Activated CD8-positive, alpha-beta memory T cell treated with anti-CD3 and anti-CD28 coated beads, Interleukin-2, amount 50 U/mL, for 48 hours (primary cell): ENCODE measurements around the gene SPAG4.

Experiments
- DNase-seq: peaks from one replicate; pipeline ENCODE4 v3.0.0-alpha.2; 2020

Gene SPAG4

DNA sequence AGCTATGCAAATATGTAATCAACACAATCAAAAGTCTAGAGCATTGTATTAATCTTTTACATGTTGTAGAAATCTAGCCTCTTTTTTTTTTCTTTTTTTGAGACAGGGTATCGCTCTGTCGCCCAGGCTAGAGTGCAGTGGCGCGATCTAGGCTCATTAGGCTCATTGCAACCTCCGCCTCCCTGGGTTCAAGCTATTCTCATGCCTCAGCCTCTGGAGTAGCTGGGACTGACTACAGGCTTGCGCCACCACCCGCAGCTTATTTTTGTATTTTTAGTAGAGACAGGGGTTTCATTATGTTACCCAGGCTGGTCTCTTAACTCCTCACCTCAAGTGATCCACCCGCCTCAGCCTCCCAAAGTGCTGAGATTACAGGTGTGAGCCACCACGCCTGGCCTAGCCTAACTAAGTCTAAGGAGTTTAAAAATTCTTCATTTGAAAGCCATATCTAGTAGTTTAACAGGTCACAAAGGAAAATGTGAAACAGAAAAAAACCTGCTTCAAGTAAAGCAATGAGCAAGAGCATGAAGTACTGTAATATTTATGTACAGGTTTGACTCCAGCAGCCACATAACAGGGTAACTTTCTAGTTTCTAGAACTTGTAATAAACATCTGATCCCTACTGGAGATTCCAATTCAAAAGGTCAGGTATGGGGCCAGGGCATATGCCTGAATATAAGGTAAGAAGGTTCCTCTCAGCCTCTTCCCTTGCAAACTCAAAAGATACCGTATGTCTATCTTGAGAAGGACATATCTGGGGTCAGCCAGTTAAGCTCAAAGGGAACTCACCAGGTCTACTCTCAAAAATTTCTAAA lies 44.7 kb downstream of the SPAG4 start:
- no peak for DNase-seq

DNA sequence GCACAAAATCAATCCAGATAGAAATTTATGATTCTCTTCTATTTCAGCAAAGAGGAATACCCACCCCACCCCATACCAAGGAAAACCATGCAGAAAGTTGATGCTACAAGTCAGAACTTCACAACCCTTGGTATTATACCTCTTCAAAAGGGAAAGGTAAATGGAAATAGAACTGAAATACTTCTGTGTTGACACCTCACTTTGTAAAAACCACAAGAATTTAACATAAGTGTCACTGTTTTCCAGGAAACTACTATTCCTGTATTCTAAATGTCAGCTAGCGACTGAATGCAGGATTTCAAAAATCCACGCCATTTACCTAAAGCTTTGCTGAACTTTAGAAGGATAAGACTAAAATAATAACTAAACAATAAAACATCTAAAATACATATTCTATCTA lies 45.4 kb downstream of the SPAG4 start:
- no peak for DNase-seq

DNA sequence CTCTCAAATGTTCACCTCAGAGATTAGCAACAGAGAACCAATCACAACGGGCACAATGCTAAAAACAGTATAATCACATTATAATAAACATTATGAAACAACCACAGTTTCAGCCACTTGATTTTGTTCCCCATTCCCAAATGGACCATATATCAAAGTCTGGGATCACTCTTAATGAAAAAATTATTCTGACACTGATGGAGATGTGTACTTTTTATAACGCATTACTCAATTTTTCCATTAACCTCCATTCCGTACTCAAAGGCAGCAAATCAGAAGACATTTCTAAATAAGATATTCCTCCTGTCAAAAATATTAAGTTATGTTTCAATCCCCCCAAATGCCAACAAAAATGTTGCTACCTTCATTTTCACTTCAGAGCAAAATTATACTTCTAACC lies 46.3 kb downstream of the SPAG4 start:
- DNase-seq = no peak

DNA sequence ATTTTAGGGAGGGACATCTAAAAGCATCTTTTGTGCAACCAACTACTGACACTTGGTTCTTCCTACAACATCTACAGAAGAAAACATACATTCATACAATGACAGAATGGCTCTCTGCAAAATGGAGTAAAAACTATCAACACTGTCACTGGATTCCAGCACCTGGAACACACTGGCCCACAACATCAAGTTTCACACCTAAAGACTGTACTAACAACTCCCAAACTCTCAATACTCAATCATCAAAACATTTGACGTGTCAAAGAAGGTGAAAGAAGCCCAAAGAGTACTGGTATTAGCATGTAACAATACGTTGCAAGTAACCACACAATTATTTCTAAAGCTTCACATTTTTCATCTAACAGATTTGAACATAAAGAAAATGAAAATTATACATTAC lies 46.9 kb downstream of the SPAG4 start:
- DNase-seq = no peak

DNA sequence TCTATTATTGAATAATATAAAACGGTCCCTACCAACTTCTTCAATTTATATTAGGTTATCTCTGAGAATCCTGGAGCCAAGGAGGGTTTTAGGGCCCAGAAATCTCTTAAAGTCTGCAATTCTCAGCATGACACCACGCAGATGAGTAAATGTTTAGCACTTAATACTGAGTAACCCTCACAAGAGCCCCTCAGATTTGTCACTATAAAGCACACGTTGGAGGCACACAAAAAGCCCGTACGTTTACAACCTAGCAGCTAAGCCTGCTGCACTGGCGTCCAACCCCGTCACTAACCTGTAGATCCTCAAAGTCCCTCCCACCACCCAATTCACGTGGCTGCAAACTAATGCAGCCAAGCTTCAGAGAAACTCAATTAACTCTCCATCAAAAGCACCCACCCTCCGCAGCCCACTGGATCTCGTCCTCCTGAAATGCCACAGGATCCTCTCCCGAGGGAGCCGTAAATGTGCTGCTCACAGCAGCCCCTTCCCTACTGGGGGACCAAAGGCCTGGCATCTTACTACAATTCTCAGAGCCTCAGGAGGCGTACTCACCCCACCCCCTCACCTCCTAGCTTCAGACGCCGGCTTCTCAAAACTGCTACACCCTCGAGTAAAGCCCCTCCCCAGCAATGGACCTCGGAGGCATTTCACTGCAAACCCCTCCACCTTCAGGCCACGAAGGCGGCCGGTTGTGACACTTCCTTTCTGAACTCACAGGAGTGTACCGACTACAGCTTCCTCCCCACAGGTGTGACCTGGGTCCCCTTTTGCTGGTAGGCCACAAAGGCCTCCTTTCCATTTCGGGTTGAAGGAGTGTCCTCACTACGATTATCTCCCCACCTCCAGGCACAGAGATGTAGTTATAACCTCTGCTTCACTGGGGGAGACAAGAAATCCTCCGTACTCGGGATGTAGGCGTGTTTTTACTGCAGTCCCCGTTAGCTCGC lies 48.2 kb downstream of the SPAG4 start:
- peak; percentile 80 for DNase-seq

DNA sequence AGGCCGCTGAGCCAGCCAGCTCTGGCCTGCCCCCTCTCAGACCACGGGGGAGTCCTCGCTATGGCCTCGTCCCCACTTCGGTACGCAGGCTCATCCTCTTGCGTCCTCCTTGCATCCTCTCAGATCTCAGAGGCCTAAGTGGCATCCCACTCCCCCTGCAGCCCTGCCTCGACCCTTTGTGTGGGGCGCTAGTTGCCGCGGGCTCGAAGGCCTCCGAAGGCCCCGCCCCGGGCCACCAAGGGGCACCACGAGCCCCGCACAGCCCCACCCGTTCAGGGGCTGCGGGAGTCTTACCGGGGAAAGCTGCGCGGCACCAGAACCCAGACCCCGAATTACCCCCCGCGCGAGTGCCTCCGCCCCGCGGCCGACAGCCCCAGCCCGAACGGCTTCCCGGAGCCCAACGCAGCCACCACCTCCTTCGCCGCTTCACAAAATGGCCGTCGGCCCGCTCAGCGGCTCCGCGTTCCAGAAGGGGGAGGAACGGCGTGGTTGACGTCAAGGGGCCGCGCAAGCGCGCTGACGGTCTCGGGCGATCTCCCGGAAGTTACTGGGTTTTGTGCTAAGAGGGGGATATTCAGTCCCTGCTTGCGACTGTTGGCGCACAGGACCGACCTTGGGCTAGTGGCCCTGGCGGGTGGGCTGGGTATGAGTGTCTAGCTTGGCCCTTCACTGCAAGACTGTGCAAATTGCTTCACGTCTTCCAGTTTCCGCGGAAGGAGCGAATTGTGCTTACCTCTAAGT lies 49.0 kb downstream of the SPAG4 start, which contains the start of the genes CPNE1 and RBM12:
CPNE1 (minus strand) TSS at position 435 of the 741 bp plus-strand sequence. CDS start 31,977 bp downstream, outside the sequence.
RBM12 (minus strand) TSS at position 435 of the 741 bp plus-strand sequence. CDS start 9,578 bp downstream, outside the sequence.
- peak; percentile 96 for DNase-seq

DNA sequence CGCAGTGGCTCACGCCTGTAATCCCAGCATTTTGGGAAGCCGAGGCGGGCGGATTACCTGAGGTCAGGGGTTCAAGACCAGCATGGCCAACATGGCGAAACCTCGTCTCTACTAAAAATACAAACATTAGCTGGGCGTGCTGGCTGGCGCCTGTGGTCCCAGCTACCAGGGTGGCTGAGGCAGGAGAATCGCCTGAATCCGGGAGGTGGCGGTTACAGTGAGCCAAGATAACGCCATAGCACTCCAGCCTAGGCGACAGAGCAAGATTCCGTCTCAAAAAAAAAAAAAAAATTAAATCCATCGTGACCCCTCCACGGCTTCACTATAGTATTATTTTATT lies 50.3 kb downstream of the SPAG4 start:
- DNase-seq = no peak

DNA sequence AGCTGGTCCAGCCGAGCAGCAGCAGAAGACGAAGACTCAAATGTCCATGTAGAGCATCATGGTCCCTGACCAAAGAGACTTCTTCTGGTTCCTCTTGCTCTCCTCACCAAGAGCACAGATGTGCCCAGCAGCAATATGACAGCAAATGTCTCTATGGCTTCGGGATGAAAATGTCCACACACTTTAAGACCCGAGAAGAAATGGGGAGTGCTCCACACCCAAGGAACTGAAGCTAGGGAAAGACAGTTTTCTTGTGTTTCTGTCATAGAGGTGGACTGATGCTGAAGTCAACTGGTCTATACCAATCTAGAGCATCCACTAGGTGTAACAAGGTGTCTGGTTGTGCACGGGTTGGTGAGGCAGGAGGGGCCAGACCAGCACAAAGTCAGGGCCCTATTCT lies 53.6 kb downstream of the SPAG4 start:
- DNase-seq = peak; percentile 30

DNA sequence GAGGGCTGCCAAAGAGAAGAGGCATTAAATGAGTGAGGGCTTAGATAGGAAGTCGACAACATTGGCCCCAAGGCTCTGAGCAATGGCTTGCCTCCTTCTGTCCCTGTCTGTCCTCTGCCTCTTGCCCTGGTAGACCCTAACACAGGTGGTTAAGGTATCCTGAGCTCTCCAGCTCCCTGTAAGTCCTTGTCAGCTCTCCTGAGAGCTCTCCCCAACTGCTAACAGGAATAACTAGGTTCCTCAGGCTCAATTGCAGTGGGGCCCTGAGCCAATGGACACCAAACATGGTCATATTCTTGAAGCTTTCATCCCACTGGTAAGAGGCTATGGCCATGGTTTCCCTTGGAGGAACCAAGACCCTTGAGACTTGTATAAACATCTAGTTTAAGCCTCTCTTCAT lies 54.1 kb downstream of the SPAG4 start:
- no peak for DNase-seq
